Neural cell (in vitro differentiated cells): ENCODE data around the gene TMEM218. TPM values are rescaled to one million over a fixed set of nuclear protein-coding genes. Genes with fewer than 3 reads are reported as not detected.
"Not testable (repeated sequence)": the region's sequence is repeated elsewhere in the genome, so short reads cannot be mapped to it uniquely, and the experiment has no call there.

Experiments used
- H2AFZ ChIP-seq: fragments of 200-600, 300-800 bp; sonication (generic), shearing (Covaris generic); 2 replicates; pipeline ENCODE4 v1.6.0; 2014; ENCODE audit warnings: low read depth, mild to moderate bottlenecking, antibody characterized with exemption, low read length, moderate library complexity
- H3F3A ChIP-seq: fragments of 200-600 bp; shearing (Covaris generic); 2 replicates; pipeline ENCODE4 v1.6.1; 2016; ENCODE audit warnings: mild to moderate bottlenecking, moderate library complexity, mixed read lengths, antibody characterized with exemption, low read length; ENCODE audit not compliant: insufficient read depth, poor library complexity, severe bottlenecking
- H3K27ac ChIP-seq: fragments of 200-600, 300-800 bp; sonication (generic), shearing (Covaris generic); 2 replicates; pipeline ENCODE4 v1.5.1; 2014; ENCODE audit warnings: mild to moderate bottlenecking, low read length, moderate library complexity
- H3K27me3 ChIP-seq: fragments of 300-800, 200-600 bp; sonication (generic), shearing (Covaris generic); 2 replicates; pipeline ENCODE4 v1.6.0; 2014; ENCODE audit warnings: mild to moderate bottlenecking, low read depth, low read length, moderate library complexity; ENCODE audit not compliant: insufficient read depth
- H3K36me3 ChIP-seq: fragments of 300-800, 200-600 bp; sonication (generic), shearing (Covaris generic); 2 replicates; pipeline ENCODE4 v1.5.1; 2014; ENCODE audit warnings: mild to moderate bottlenecking, antibody characterized with exemption, low read length, moderate library complexity; ENCODE audit not compliant: insufficient read depth
- H3K4me2 ChIP-seq: fragments of 300-800, 200-600 bp; sonication (generic), shearing (Covaris generic); 2 replicates; pipeline ENCODE4 v1.6.0; 2014; ENCODE audit warnings: mild to moderate bottlenecking, low read length
- H3K4me3 ChIP-seq: fragments of 300-800, 200-600 bp; sonication (generic), shearing (Covaris generic); 2 replicates; pipeline ENCODE4 v1.5.1; 2014; ENCODE audit warnings: mild to moderate bottlenecking, low read length, moderate library complexity
- H3K79me2 ChIP-seq: fragments of 200-600 bp; shearing (Covaris generic); replicated peaks from 2 replicates; pipeline ENCODE4 v1.6.0; 2014; ENCODE audit warnings: mild to moderate bottlenecking, low read length, moderate library complexity; ENCODE audit not compliant: insufficient read depth
- H3K9ac ChIP-seq: fragments of 300-800, 200-600 bp; sonication (generic), shearing (Covaris generic); 2 replicates; pipeline ENCODE4 v1.6.1; 2016; ENCODE audit warnings: mild to moderate bottlenecking, low read length, mixed read lengths
- H3K9me2 ChIP-seq: fragments of 200-600 bp; shearing (Covaris generic); 2 replicates; pipeline ENCODE4 v1.6.1; 2016; ENCODE audit warnings: mild to moderate bottlenecking, low read length, mixed read lengths; ENCODE audit not compliant: insufficient read depth
- H3K9me3 ChIP-seq: fragments of 200-600, 300-800 bp; sonication (generic), shearing (Covaris generic); 2 replicates; pipeline ENCODE4 v1.6.1; 2016; ENCODE audit warnings: mild to moderate bottlenecking, mixed run types, low read length, moderate library complexity, mixed read lengths
- H4K20me1 ChIP-seq: fragments of 200-600 bp; shearing (Covaris generic); 2 replicates; pipeline ENCODE4 v1.6.1; 2016; ENCODE audit warnings: mild to moderate bottlenecking, mixed run types; ENCODE audit not compliant: insufficient read depth
- EP300 ChIP-seq: fragments of 450-650 bp; conservative IDR thresholded peaks from 2 replicates; pipeline ENCODE4 v1.6.1; 2014; ENCODE audit warnings: antibody characterized with exemption, mild to moderate bottlenecking, moderate library complexity; ENCODE audit not compliant: poor library complexity, severe bottlenecking
- EZH2 ChIP-seq: fragments of 200-600, 300-800 bp; shearing (Covaris generic), sonication (generic); IDR thresholded peaks from 2 replicates; pipeline ENCODE4 v1.6.1; 2014; ENCODE audit warnings: antibody characterized with exemption, low read length, borderline replicate concordance, mild to moderate bottlenecking; ENCODE audit not compliant: insufficient read depth, poor library complexity, severe bottlenecking
- MXI1 ChIP-seq: fragments of 450-650 bp; conservative IDR thresholded peaks from 2 replicates; pipeline ENCODE4 v1.6.1; 2014; ENCODE audit warnings: antibody characterized with exemption, mild to moderate bottlenecking; ENCODE audit not compliant: poor library complexity, severe bottlenecking
- POLR2AphosphoS5 ChIP-seq: IDR thresholded peaks from 2 replicates; pipeline ENCODE4 v1.6.1; 2012
- RAD21 ChIP-seq: fragments of 450-650 bp; conservative IDR thresholded peaks from 2 replicates; pipeline ENCODE4 v1.6.1; 2014; ENCODE audit warnings: antibody characterized with exemption, mild to moderate bottlenecking, moderate library complexity
- SMC3 ChIP-seq: fragments of 450-650 bp; conservative IDR thresholded peaks from 2 replicates; pipeline ENCODE4 v1.6.1; 2014; ENCODE audit warnings: antibody characterized with exemption, mild to moderate bottlenecking, moderate library complexity; ENCODE audit not compliant: poor library complexity
- TAF1 ChIP-seq: IDR thresholded peaks from 2 replicates; pipeline ENCODE4 v1.6.1; 2012; ENCODE audit warnings: low read depth
- polyA plus RNA-seq: library from polyadenylated mRNA; depleted of rRNA; stranded (reverse); fragments of >200 nt; gene quantifications from 2 replicates; pipeline ENCODE4 v1.2.3, GENCODE V29; 2014
- TF ChIP-seq, protein P1 (sequence below): IDR thresholded peaks from 2 replicates; pipeline ENCODE4 v1.6.1; 2012; ENCODE audit warnings: borderline replicate concordance
- TF ChIP-seq, protein P2 (sequence below): fragments of 450-650 bp; IDR thresholded peaks from 2 replicates; pipeline ENCODE4 v1.5.1; 2014; ENCODE audit warnings: antibody characterized with exemption, mild to moderate bottlenecking, moderate library complexity; ENCODE audit not compliant: poor library complexity, severe bottlenecking

The TMEM218 gene
- polyA plus RNA-seq, 1 donor from 2014 or later, result 70.0 TPM

DNA sequence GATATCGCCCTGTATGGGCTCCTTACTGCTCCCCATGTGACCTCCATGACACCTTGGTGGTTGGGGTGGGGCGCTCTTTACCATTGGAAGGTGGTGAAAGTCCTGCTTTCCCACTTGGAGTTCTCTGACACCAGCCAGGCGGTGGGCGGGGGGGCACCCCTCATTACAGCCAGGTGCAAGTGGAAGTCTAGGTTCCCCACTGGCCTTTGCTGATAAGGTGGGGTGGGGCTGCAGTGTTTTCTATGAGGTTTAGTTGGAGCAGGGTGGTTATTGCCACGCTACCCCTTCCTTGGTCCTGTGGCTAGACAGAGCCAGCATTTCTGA is 53.8 kb downstream of the TMEM218 start:
- Histone ChIP-seq H3K27ac (no peak overlapping the region), H3K9me3 (no peaks in the 10 kb centered on the region), H2AFZ (no peak overlapping the region), H3K4me2 (no peak overlapping the region), H3K9me2 (no peaks in the 10 kb centered on the region), H3K79me2 (no peaks in the 10 kb centered on the region), H3K4me3 (no peak overlapping the region), H3K36me3 (no peaks in the 10 kb centered on the region), H3K27me3 (peaks cover 19% of the 10 kb centered on the region), H3K9ac (no peak overlapping the region), H4K20me1 (no peaks in the 10 kb centered on the region), H3F3A (no peaks in the 10 kb centered on the region)
- TF ChIP-seq SMC3 (no peak), EZH2 (no peak), TAF1 (no peak), RAD21 (no peak), MXI1 (no peak), POLR2AphosphoS5 (no peak), EP300 (no peak)
- TF ChIP-seq, protein P1, sequence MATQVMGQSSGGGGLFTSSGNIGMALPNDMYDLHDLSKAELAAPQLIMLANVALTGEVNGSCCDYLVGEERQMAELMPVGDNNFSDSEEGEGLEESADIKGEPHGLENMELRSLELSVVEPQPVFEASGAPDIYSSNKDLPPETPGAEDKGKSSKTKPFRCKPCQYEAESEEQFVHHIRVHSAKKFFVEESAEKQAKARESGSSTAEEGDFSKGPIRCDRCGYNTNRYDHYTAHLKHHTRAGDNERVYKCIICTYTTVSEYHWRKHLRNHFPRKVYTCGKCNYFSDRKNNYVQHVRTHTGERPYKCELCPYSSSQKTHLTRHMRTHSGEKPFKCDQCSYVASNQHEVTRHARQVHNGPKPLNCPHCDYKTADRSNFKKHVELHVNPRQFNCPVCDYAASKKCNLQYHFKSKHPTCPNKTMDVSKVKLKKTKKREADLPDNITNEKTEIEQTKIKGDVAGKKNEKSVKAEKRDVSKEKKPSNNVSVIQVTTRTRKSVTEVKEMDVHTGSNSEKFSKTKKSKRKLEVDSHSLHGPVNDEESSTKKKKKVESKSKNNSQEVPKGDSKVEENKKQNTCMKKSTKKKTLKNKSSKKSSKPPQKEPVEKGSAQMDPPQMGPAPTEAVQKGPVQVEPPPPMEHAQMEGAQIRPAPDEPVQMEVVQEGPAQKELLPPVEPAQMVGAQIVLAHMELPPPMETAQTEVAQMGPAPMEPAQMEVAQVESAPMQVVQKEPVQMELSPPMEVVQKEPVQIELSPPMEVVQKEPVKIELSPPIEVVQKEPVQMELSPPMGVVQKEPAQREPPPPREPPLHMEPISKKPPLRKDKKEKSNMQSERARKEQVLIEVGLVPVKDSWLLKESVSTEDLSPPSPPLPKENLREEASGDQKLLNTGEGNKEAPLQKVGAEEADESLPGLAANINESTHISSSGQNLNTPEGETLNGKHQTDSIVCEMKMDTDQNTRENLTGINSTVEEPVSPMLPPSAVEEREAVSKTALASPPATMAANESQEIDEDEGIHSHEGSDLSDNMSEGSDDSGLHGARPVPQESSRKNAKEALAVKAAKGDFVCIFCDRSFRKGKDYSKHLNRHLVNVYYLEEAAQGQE, result no peak
- TF ChIP-seq, protein P2, sequence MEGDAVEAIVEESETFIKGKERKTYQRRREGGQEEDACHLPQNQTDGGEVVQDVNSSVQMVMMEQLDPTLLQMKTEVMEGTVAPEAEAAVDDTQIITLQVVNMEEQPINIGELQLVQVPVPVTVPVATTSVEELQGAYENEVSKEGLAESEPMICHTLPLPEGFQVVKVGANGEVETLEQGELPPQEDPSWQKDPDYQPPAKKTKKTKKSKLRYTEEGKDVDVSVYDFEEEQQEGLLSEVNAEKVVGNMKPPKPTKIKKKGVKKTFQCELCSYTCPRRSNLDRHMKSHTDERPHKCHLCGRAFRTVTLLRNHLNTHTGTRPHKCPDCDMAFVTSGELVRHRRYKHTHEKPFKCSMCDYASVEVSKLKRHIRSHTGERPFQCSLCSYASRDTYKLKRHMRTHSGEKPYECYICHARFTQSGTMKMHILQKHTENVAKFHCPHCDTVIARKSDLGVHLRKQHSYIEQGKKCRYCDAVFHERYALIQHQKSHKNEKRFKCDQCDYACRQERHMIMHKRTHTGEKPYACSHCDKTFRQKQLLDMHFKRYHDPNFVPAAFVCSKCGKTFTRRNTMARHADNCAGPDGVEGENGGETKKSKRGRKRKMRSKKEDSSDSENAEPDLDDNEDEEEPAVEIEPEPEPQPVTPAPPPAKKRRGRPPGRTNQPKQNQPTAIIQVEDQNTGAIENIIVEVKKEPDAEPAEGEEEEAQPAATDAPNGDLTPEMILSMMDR, result no peak

DNA sequence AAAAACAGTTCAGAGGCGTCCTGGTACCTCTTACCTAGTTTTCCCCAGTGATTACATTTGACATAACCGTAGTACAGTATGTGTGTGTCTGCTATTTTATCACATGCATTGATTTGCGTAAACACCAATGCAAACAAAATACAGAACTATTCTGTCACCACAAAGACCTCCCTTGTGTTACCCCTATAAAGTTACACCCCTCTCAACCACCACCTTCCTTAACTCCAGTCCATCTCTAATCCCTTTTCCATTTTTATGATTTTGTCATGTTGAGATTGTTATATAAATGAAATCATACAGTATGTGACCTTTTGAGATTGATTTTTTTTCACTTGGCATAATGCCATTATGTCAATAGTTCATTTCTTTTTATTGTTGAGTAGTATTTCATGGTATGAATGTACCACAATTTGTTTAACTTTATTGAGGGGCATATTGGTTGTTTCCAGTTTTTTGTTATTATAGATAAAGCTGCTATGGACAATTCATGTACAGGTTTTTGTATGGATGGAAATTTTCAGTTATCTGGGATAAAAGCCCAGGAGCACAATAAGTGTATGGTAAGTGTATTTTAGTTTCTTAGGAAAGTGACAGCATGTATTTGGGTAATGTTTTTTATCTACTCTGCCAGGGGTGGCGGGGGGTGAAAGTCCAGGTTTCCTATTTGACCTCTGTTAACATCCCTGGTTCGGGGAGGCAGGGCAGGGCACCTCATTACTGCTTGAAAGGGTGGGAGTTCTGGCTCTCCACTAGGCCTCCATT is 54.3 kb downstream of the TMEM218 start:
- no peak overlapping the region for H3K9ac ChIP-seq
- H3K4me2 ChIP-seq, result no peak overlapping the region
- H3K9me3 ChIP-seq, result no peaks in the 10 kb centered on the region
- no peaks in the 10 kb centered on the region for H3K36me3 ChIP-seq
- H4K20me1 ChIP-seq, result no peaks in the 10 kb centered on the region
- TF ChIP-seq, protein P2, result no peak
- no peak for TF ChIP-seq MXI1
- TF ChIP-seq, protein P1, result no peak
- no peak for TF ChIP-seq EZH2
- TF ChIP-seq RAD21, result no peak
- TF ChIP-seq SMC3, result no peak
- TF ChIP-seq POLR2AphosphoS5, result no peak
- TF ChIP-seq EP300, result no peak
- no peak for TF ChIP-seq TAF1
- H3K4me3 ChIP-seq, result no peak overlapping the region
- H3K27me3 ChIP-seq, result peaks cover 13% of the 10 kb centered on the region
- H3F3A ChIP-seq, result no peaks in the 10 kb centered on the region
- H3K9me2 ChIP-seq, result no peaks in the 10 kb centered on the region
- H3K27ac ChIP-seq, result no peak overlapping the region
- H2AFZ ChIP-seq, result no peak overlapping the region
- no peaks in the 10 kb centered on the region for H3K79me2 ChIP-seq

DNA sequence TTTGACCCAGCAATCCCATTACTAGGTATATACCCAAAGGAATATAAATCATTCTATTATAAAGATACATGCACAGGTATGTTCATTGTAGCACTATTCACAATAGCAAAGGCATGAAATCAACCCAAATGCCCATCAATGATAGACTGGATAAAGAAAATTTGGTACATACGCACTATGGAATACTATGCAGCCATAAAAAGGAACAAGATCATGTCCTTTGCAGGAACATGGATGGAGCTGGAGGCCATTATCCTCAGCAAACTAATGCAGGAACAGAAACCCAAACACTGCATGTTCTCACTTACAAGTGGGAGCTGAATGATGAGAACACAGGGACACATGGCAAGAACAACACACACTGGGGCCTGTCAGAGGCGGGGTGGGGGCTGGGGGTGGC is 55.3 kb downstream of the TMEM218 start:
- H3K9me3 ChIP-seq, H3K79me2 ChIP-seq, H3K4me3 ChIP-seq, H3K36me3 ChIP-seq, H2AFZ ChIP-seq, H3F3A ChIP-seq, H3K4me2 ChIP-seq, H3K27me3 ChIP-seq, H3K9ac ChIP-seq, H4K20me1 ChIP-seq, H3K9me2 ChIP-seq, H3K27ac ChIP-seq: not testable (repeated sequence)
